A204.1 (cell line): ENCODE results near the gene PTPRS.
"Not testable (repeated sequence)": the region's sequence is repeated elsewhere in the genome, so short reads cannot be mapped to it uniquely, and the experiment has no call there.

Experiments
- FAIRE-seq: peaks from 2 replicates; lab custom pipeline; 2012; peaks lifted over from hg19 to GRCh38; lab: Jason Lieb, UNC

PTPRS gene

GRCh38 chr19:5331790-5332189, 8.8 kb downstream of the PTPRS start:
- no peak for FAIRE-seq

GRCh38 chr19:5330307-5330720, 10.3 kb downstream of the PTPRS start:
- FAIRE-seq, result no peak

- no peak for FAIRE-seq
Observed at GRCh38 chr19:5329141-5329540, 11.5 kb downstream of the PTPRS start.

DNA sequence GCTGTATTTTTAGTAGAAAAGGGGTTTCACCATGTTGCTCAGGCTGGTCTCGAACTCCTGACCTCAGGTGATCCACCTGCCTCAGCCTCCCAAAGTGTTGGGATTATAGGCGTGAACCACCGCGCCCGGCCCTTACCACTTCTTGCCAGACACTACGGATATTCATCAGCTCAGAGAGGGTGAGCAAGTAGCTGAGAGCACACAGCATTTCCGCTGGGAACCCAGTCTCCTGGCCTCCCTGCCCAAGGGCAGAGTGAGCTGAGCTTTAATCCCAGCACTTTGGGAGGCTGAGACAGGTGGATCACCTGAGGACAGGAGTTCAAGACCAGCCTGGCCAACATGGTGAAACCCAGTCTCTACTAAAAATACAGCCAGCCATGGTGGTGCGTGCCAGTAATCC, 12.2 kb downstream of the PTPRS start:
- FAIRE-seq, result not testable (repeated sequence)

DNA sequence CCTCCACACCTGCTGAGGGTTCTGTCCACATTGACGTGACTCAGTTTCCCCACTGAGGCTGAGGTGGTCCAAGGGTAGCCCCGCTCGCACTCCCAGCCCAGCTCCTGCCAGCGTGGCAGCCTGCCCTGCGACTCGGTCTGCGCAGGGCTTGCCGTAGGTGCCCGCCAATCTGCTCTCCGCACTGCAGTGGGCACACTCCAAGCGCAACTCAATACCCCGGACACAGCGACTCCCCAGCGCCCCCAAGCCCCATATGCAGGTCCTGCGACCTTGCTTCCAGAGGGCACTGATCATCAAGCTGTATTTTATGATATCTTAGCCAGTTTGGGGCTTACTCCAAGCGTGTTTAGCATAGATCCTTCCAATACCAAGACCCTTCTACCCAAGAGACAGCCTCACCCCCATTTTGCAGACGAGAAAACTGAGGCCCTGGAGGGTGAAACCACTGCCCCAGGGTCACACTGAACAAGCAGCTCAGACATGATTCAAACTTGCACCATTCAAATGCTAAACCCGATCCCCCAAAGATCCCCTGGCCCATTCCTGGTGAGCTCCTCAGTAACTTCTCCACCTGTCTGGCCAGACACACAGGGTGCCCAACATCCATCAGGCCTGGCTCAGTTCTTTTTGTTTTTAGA, 13.5 kb downstream of the PTPRS start:
- no peak for FAIRE-seq

- FAIRE-seq, result no peak
Observed at GRCh38 chr19:5326545-5326944, 14.1 kb downstream of the PTPRS start.

DNA sequence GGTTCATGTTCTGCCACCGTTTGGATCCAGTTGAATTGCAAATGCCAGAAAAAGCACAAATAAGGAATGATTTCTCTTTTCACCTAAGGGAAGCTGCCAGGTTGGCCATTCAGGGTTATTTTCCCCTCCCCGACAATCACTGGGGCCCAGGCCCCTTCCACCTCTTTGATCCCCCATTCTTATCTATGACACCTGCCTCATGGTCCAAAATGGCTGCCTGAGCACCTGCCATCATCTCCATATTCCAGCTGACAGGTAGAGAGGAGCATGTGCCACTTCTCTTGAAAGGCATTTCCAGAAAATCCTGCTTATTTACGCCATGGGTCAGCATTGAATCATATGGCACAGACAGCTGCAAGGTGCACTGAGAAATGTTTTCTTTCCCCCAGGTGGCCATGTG, 15.7 kb downstream of the PTPRS start:
- no peak for FAIRE-seq

- FAIRE-seq, result no peak
Observed at GRCh38 chr19:5323475-5323811, 17.2 kb downstream of the PTPRS start.

- no peak for FAIRE-seq
Observed at GRCh38 chr19:5321851-5322681, 18.5 kb downstream of the PTPRS start.

DNA sequence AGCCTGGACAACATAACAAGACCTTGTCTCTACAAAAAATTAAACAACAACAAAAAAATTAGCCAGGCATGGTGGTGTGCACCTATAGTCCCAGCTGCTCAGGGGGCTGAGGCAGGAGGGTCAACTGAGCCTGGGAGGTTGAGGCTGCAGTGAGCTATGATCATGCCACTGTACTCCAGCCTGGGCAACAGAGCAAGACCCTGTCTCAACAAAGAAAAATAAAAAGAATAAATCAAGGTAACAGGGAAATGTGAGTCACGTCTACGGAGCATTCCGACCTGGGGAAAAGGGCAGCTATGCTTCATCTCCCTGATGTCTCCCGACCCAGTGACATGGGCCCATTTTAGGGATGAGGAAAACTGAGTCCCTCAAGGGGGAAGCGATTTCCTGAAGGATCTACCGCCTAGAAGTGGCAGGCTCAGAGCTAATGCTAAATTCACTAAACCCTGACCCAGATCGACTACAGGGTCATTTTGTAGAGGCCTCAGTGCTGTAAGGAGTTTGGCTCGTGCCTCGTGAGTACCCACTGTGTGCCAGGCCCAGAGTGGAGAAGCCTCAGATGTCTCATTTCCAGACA, 19.5 kb downstream of the PTPRS start:
- FAIRE-seq, result no peak

GRCh38 chr19:5319516-5319915, 21.1 kb downstream of the PTPRS start:
- no peak for FAIRE-seq

DNA sequence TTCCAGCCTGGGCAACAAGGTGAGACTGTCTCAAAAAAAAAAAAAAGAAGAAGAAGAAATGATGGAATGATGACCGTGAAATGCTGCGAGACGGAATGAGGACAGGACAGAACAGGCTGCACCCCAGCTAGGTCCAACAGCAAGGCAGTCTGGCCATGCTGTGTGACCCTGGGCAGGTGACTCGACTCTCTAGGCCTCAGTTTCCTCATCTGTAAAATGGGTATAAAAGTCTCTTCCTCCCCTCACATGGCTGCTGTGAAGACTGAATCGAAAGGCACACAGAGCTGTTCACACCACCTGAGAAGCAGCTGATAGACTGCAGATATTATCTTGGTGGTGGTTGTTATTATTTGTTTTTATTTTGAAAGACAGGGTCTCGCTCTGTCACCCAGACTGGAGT, 22.3 kb downstream of the PTPRS start:
- no peak for FAIRE-seq

- FAIRE-seq, result no peak
Observed at GRCh38 chr19:5317321-5317720, 23.3 kb downstream of the PTPRS start.

- FAIRE-seq, result no peak
Observed at GRCh38 chr19:5316138-5316537, 24.5 kb downstream of the PTPRS start.

GRCh38 chr19:5314907-5315298, 25.7 kb downstream of the PTPRS start:
- FAIRE-seq, result no peak

DNA sequence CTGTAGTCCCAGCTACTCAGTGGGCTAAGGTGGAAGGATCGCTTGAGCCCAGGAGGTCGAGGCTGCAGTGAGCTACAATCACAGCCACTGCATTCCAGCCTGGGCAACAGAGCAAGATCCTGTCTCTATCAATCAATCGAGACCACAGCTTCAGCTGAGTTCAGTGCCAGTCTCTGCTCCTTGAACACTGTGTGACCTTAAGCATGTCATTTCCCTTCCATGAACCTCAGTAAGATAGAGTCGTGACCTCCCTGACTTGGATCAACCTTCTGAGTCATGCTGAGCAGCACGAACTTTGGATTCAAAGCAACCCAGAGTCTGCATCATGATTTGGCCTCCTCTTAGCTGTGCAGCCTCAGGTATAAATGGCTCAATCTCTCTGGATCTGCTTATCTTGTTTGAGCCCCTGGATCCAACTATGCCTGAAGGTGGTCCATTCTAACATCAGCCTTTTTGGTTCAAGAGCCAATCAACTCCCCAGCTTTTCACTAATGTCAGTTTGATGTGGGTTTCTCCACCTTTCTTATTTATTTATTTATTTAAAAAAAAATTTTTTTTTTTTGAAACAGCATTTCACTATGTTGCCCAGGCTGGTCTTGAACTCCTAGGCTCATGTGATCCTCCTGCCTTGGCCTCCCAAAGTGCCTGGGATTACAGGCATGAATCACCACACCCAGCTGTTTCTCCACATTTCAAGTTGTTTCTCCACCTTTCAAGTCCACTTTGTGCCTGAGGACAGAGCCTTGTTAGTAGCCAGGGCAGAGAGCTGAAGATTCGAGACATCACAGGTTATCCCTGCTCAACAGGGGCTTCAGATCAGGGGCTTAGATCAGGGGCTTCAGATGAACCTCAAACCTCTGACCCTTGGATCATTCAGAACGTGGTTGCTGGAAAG, 26.4 kb downstream of the PTPRS start:
- no peak for FAIRE-seq

GRCh38 chr19:5313307-5313706, 27.3 kb downstream of the PTPRS start:
- no peak for FAIRE-seq

- FAIRE-seq, result no peak
Observed at GRCh38 chr19:5312058-5312457, 28.6 kb downstream of the PTPRS start.

GRCh38 chr19:5309438-5310204, 31.0 kb downstream of the PTPRS start:
- no peak for FAIRE-seq

DNA sequence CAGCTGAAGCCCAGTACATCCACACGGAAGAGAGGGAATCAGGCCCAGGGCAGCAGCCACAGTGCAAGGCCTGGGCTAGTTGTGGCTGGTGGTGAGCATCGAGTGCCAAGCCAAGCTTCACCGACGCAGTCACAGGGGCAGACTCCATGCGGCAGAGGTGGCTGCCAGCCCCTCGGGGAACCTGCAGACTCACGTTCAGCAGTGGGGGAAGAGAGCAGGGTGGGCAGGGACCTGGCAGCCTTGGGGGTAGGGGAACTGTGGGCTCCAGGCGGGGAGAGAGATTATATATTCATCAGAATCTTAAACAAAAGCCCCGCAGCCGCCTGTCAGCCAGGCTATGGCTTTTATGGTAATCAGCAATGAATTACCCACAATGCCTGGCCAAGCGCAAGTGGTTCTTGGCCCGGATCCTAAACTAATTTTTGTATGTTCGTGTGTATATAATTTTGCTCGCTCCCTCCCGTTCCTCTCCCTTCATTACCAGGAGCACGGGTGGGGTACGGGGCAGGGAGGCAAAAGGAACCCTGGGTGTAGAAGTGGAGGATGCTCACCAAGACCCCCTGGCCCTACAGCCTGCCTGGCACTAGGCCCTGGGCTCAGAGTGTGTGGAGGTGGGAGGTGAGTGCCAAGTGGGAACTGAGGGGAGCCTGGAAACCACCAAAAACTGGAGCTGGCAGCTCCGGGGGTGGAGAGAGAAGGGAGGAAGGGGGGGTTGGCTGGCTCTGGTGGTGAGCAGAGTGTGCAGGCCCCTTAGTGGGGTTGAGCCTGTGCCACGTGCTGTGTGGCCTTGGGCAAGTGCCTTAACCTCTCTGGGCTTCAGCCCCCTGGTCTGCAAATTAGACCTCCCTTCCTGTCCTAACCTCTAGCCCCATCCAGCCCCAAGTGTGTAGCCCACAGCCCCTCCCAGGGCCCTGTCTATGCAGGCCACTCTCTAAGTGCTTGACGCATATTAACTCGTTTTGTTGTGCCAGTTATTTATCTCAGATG, 31.9 kb downstream of the PTPRS start:
- no peak for FAIRE-seq

DNA sequence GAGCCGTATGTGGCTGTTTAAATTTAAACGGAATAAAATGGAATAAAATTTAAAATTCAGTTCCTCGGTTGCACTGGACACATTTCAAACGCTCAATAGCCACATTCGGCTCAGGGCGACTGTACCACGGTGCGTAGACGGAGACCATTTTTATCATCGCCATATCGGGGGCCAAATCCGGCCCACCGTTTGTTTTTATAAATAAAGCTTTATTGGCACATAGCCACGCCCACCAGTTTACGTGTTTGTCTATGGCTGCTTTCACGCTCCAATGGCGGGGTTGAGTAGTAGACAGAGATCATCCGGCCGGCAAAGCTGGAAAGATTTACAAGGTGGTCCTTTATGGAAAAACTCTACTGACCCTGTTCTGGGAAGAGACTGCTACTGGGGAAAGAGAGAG, 33.0 kb downstream of the PTPRS start:
- no peak for FAIRE-seq
